HepG2 (cell line): Measurements from ENCODE around the gene CDCP2.

Source experiments
- CBX5 ChIP-seq: sonication (generic); formaldehyde crosslinking; IDR thresholded peaks from 2 replicates; pipeline ENCODE4 v1.4.0; 2020; ENCODE audit warnings: missing genetic modification reagents, borderline replicate concordance
- ESRRA ChIP-seq: sonication (generic); formaldehyde crosslinking; IDR thresholded peaks from 2 replicates; pipeline ENCODE4 v1.5.1; 2020; ENCODE audit warnings: mild to moderate bottlenecking, low read depth, missing genetic modification reagents
- FOXK2 ChIP-seq: fragments of 450-650 bp; IDR thresholded peaks from 2 replicates; pipeline ENCODE4 v1.6.1; 2016
- STAG1 ChIP-seq: sonication (generic); formaldehyde crosslinking; IDR thresholded peaks from 2 replicates; pipeline ENCODE4 v1.4.0; 2020; ENCODE audit warnings: missing genetic modification reagents
- TOE1 ChIP-seq: sonication (generic); formaldehyde crosslinking; IDR thresholded peaks from 2 replicates; pipeline ENCODE4 v1.4.0; 2020; ENCODE audit warnings: mild to moderate bottlenecking, missing genetic modification reagents
- YY1 ChIP-seq: IDR thresholded peaks from 2 replicates; pipeline ENCODE4 v1.6.1; 2011; ENCODE audit warnings: low read length, low read depth, moderate library complexity, mild to moderate bottlenecking; ENCODE audit not compliant: insufficient read depth, insufficient replicate concordance
- ZBTB1 ChIP-seq: sonication (generic); formaldehyde crosslinking; IDR thresholded peaks from 2 replicates; pipeline ENCODE4 v1.4.0; 2020; ENCODE audit warnings: missing genetic modification reagents, borderline replicate concordance
- ZBTB7A ChIP-seq: sonication (generic); formaldehyde crosslinking; IDR thresholded peaks from 2 replicates; pipeline ENCODE4 v1.8.0; 2022; ENCODE audit warnings: mild to moderate bottlenecking, missing genetic modification reagents
- ZMAT3 ChIP-seq: sonication (generic); formaldehyde crosslinking; conservative IDR thresholded peaks from 2 replicates; pipeline ENCODE4 v1.7.0; 2021; ENCODE audit warnings: missing genetic modification reagents
- ZNF136 ChIP-seq: sonication (generic); formaldehyde crosslinking; IDR thresholded peaks from 2 replicates; pipeline ENCODE4 v1.8.1; 2022; ENCODE audit warnings: low read depth, mild to moderate bottlenecking, moderate library complexity, missing genetic modification reagents
- ZNF792 ChIP-seq: IDR thresholded peaks from 2 replicates; pipeline ENCODE4 v1.6.1; 2016
- TF ChIP-seq, protein P1 (sequence below): sonication (generic); formaldehyde crosslinking; IDR thresholded peaks from 2 replicates; pipeline ENCODE4 v1.5.1; 2020; ENCODE audit warnings: mild to moderate bottlenecking, moderate library complexity, missing genetic modification reagents
- TF ChIP-seq, protein P2 (sequence below): sonication (generic); formaldehyde crosslinking; IDR thresholded peaks from 2 replicates; pipeline ENCODE4 v1.9.0; 2021; ENCODE audit warnings: missing genetic modification reagents, borderline replicate concordance

GRCh38 chr1:54180701-54181360, 28.0 kb upstream of the CDCP2 start:
- no peak for TF ChIP-seq ZBTB1 (CRISPR knock-in tag)
- TF ChIP-seq TOE1 (CRISPR knock-in tag) = no peak
- TF ChIP-seq STAG1 (CRISPR knock-in tag) = no peak
- TF ChIP-seq ZNF136 = no peak
- no peak for TF ChIP-seq CBX5
- no peak for TF ChIP-seq ZNF792 (CRISPR knock-in tag)
- TF ChIP-seq, protein P1, sequence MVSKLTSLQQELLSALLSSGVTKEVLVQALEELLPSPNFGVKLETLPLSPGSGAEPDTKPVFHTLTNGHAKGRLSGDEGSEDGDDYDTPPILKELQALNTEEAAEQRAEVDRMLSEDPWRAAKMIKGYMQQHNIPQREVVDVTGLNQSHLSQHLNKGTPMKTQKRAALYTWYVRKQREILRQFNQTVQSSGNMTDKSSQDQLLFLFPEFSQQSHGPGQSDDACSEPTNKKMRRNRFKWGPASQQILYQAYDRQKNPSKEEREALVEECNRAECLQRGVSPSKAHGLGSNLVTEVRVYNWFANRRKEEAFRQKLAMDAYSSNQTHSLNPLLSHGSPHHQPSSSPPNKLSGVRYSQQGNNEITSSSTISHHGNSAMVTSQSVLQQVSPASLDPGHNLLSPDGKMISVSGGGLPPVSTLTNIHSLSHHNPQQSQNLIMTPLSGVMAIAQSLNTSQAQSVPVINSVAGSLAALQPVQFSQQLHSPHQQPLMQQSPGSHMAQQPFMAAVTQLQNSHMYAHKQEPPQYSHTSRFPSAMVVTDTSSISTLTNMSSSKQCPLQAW (CRISPR knock-in tag) = no peak
- no peak for TF ChIP-seq FOXK2
- TF ChIP-seq, protein P2, sequence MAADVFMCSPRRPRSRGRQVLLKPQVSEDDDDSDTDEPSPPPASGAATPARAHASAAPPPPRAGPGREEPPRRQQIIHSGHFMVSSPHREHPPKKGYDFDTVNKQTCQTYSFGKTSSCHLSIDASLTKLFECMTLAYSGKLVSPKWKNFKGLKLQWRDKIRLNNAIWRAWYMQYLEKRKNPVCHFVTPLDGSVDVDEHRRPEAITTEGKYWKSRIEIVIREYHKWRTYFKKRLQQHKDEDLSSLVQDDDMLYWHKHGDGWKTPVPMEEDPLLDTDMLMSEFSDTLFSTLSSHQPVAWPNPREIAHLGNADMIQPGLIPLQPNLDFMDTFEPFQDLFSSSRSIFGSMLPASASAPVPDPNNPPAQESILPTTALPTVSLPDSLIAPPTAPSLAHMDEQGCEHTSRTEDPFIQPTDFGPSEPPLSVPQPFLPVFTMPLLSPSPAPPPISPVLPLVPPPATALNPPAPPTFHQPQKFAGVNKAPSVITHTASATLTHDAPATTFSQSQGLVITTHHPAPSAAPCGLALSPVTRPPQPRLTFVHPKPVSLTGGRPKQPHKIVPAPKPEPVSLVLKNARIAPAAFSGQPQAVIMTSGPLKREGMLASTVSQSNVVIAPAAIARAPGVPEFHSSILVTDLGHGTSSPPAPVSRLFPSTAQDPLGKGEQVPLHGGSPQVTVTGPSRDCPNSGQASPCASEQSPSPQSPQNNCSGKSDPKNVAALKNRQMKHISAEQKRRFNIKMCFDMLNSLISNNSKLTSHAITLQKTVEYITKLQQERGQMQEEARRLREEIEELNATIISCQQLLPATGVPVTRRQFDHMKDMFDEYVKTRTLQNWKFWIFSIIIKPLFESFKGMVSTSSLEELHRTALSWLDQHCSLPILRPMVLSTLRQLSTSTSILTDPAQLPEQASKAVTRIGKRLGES (CRISPR knock-in tag) = no peak
- TF ChIP-seq ZMAT3 = no peak
- TF ChIP-seq ESRRA = no peak
- no peak for TF ChIP-seq YY1
- TF ChIP-seq ZBTB7A (CRISPR knock-in tag) = no peak
